Measurements from ENCODE around the gene DPYSL3.

The DPYSL3 gene

GRCh38 chr5:147450606-147451005, 59.3 kb downstream of the DPYSL3 start:
- no peak for TF ChIP-seq CTCF (IDR thresholded peaks at IDR 0.05; ENCODE audit: insufficient read depth, low read length, poor library complexity, severe bottlenecking)
- Histone ChIP-seq H3K27me3 (replicated peaks; ENCODE audit: control insufficient read depth, insufficient read depth, low read length) (no peaks in the 10 kb centered on the region; the same call in 1 of the 2 replicates), H3K36me3 (ENCODE audit: control insufficient read depth, insufficient read depth, low read length) (no peaks in the 10 kb centered on the region), H3K4me3 (replicated peaks; ENCODE audit: low read depth, low read length) (no peak overlapping the region)
- DNase-seq (ENCODE audit: extremely low read depth, insufficient read length) = no peak

GRCh38 chr5:147448766-147449165, 61.1 kb downstream of the DPYSL3 start:
- Histone ChIP-seq H3K36me3 (ENCODE audit: control insufficient read depth, insufficient read depth, low read length) (no peaks in the 10 kb centered on the region), H3K4me3 (replicated peaks; ENCODE audit: low read depth, low read length) (no peak overlapping the region)
- no peak for TF ChIP-seq CTCF (IDR thresholded peaks at IDR 0.05; ENCODE audit: insufficient read depth, low read length, poor library complexity, severe bottlenecking)

GRCh38 chr5:147446523-147446922, 63.3 kb downstream of the DPYSL3 start:
- TF ChIP-seq CTCF (IDR thresholded peaks at IDR 0.05; ENCODE audit: insufficient read depth, low read length, poor library complexity, severe bottlenecking) = no peak

More at GRCh38 chr5:147448766-147449165, 61.1 kb downstream of the DPYSL3 start:
- no peaks in the 10 kb centered on the region; the same call in 1 of the 2 replicates for H3K27me3 ChIP-seq (replicated peaks; ENCODE audit: control insufficient read depth, insufficient read depth, low read length)
- DNase-seq (ENCODE audit: extremely low read depth, insufficient read length) = no peak

GRCh38 chr5:147445917-147446316, 64.0 kb downstream of the DPYSL3 start:
- TF ChIP-seq CTCF (IDR thresholded peaks at IDR 0.05; ENCODE audit: insufficient read depth, low read length, poor library complexity, severe bottlenecking) = no peak
- no peaks in the 10 kb centered on the region for H3K36me3 ChIP-seq (ENCODE audit: control insufficient read depth, insufficient read depth, low read length)
- DNase-seq (ENCODE audit: extremely low read depth, insufficient read length) = no peak
- H3K4me3 ChIP-seq (replicated peaks; ENCODE audit: low read depth, low read length) = no peak overlapping the region
- no peaks in the 10 kb centered on the region for H3K27me3 ChIP-seq (replicated peaks; ENCODE audit: control insufficient read depth, insufficient read depth, low read length)

More at GRCh38 chr5:147446523-147446922, 63.3 kb downstream of the DPYSL3 start:
- H3K27me3 ChIP-seq (replicated peaks; ENCODE audit: control insufficient read depth, insufficient read depth, low read length) = no peaks in the 10 kb centered on the region
- no peak overlapping the region for H3K4me3 ChIP-seq (replicated peaks; ENCODE audit: low read depth, low read length)
- no peaks in the 10 kb centered on the region for H3K36me3 ChIP-seq (ENCODE audit: control insufficient read depth, insufficient read depth, low read length)
- DNase-seq (ENCODE audit: extremely low read depth, insufficient read length) = no peak

GRCh38 chr5:147445090-147445489, 64.8 kb downstream of the DPYSL3 start:
- TF ChIP-seq CTCF (IDR thresholded peaks at IDR 0.05; ENCODE audit: insufficient read depth, low read length, poor library complexity, severe bottlenecking) = no peak
- H3K4me3 ChIP-seq (replicated peaks; ENCODE audit: low read depth, low read length) = no peak overlapping the region
- H3K27me3 ChIP-seq (replicated peaks; ENCODE audit: control insufficient read depth, insufficient read depth, low read length) = no peaks in the 10 kb centered on the region
- no peaks in the 10 kb centered on the region for H3K36me3 ChIP-seq (ENCODE audit: control insufficient read depth, insufficient read depth, low read length)
- DNase-seq (ENCODE audit: extremely low read depth, insufficient read length) = no peak

- no peak for DNase-seq (ENCODE audit: extremely low read depth, insufficient read length)
- TF ChIP-seq CTCF (IDR thresholded peaks at IDR 0.05; ENCODE audit: insufficient read depth, low read length, poor library complexity, severe bottlenecking) = no peak
- no peak overlapping the region for H3K4me3 ChIP-seq (replicated peaks; ENCODE audit: low read depth, low read length)
- no peaks in the 10 kb centered on the region for H3K36me3 ChIP-seq (ENCODE audit: control insufficient read depth, insufficient read depth, low read length)
- H3K27me3 ChIP-seq (replicated peaks; ENCODE audit: control insufficient read depth, insufficient read depth, low read length) = peaks cover 1% of the 10 kb centered on the region
Observed at GRCh38 chr5:147442224-147442623, 67.6 kb downstream of the DPYSL3 start.
